Measurements from ENCODE around the gene H2AZ1. TPM values are rescaled to one million over a fixed set of nuclear protein-coding genes. Genes with fewer than 3 reads are reported as not detected.
A peak's percentile ranks its signal among the peaks of the same experiment; 100 is the strongest.

Gene H2AZ1
- total RNA-seq, 6 experiments from 2014 or later, result 28.8 to 122 (median 42.9) TPM

DNA sequence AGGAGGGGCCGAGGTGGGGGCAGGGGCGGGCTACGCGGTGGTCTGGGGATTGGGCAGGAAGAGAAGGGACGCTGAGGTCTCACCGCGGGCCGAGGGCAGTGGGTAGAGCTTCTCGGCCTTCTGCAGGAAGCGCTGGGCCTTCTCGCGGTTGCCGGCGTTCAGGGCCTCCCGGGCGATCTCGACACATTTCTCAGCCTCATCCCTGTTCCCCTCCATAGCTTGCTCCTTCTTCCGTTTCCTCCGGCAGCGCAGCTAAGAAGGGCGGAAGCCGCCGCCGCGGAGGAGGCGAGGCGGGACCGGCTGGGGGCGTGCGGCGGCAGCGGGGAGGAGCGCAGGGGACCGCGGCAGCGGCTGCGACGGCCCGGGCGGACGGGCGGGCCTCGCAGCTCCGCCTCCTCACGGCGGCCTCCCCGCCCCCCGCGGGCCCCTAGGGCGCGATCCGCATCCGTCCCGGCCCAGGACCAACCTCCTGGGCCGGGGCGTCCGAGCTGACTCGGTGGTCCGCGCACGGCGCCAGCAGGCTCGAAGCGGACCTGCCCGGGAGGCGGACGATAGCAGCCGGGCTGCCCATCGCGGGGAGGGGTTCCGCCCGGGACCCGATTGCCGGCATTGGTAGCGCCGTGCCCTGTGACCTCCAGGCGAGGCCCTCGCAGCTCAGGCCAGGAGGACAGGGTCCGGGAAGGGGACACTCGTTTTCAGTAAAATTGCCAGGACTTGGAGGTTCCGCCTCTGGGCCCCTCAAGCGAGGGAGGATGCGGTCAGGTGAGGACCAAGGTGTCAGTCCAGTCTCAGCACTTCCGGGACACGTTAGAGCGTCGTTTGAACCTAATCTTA, 3.5 kb downstream of the H2AZ1 start, which contains the start of gene DNAJB14:
TSS of gene DNAJB14 (minus strand) at position 263 of the 834 bp plus-strand sequence. CDS start at position 216, 47 bp downstream.
- TF ChIP-seq, protein P1, sequence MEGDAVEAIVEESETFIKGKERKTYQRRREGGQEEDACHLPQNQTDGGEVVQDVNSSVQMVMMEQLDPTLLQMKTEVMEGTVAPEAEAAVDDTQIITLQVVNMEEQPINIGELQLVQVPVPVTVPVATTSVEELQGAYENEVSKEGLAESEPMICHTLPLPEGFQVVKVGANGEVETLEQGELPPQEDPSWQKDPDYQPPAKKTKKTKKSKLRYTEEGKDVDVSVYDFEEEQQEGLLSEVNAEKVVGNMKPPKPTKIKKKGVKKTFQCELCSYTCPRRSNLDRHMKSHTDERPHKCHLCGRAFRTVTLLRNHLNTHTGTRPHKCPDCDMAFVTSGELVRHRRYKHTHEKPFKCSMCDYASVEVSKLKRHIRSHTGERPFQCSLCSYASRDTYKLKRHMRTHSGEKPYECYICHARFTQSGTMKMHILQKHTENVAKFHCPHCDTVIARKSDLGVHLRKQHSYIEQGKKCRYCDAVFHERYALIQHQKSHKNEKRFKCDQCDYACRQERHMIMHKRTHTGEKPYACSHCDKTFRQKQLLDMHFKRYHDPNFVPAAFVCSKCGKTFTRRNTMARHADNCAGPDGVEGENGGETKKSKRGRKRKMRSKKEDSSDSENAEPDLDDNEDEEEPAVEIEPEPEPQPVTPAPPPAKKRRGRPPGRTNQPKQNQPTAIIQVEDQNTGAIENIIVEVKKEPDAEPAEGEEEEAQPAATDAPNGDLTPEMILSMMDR (IDR thresholded peaks at IDR 0.05), result peak in 1 of 4 donors; percentile 23
- peak; percentile 71 for TF ChIP-seq POLR2A (IDR thresholded peaks at IDR 0.05)
- H3K9me3 ChIP-seq, result no peaks in the 10 kb centered on the region
- H3K27ac ChIP-seq, result peak within 1 kb of the TSS; percentile 77 to 85 (median 80)
- H3K4me3 ChIP-seq, result peak within 1 kb of the TSS; percentile 78 to 88 (median 88)
- intact Hi-C loops (cut with DNase I), result loop anchor here in 1 of 2 donors (10.0 kb wide), 1 partner anchor 52 kb away; the partner anchor contains the start of gene LAMTOR3
- ATAC-seq (peak; percentile 62 to 76 (median 70)), DNase-seq (peak; percentile 86 to 88 (median 87))
- peaks cover 0 to 18% (median 6%) of the 10 kb centered on the region in 4 donors for H3K4me1 ChIP-seq
- WGBS (ENCODE audit: insufficient coverage, low coverage, low lambda C conversion rate, missing lambda C conversion rate), result 0% methylated on average over 5 of the region's 87 CpGs
- no peaks in the 10 kb centered on the region for H3K27me3 ChIP-seq
- H3K36me3 ChIP-seq, result no peaks in the 10 kb centered on the region

DNA sequence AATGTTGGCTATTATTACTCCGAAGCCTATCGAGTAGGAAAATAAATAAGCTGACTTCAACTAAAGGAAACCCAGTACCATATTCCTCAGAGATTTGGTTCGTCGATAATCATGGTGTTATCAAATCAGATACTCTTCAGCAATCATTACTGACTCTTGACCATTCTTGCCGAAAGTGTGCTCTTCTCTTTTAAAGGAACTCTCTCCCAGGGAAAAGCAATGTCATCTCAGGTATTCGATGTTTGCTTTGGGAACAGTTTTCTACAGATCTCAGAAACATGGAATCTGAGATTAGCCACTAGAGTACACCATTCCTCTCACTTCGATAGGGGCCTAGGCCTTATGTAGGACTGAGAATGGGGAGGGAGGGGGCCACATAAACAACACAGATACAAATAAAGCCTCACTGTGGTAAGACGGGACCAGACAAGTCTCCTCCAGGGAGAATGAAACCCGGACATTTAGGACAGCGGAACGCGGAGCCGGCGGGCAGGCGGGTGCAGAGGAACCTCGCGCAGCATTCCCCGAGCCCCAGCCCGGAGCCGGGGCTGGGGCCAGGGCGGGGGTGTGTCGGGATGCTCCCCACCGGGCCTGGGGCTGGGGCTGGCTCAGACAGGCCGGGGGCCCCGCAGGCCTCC, 4.2 kb downstream of the H2AZ1 start:
- no peak for TF ChIP-seq POLR2A (IDR thresholded peaks at IDR 0.05)
- Histone ChIP-seq H3K4me1 (peaks cover 0 to 14% (median 6%) of the 10 kb centered on the region in 4 donors), H3K27ac (peak overlapping the region; percentile 77 to 85 (median 80)), H3K36me3 (no peaks in the 10 kb centered on the region), H3K9me3 (no peaks in the 10 kb centered on the region), H3K4me3 (peak overlapping the region; percentile 78 to 88 (median 88)), H3K27me3 (no peaks in the 10 kb centered on the region)
- WGBS (ENCODE audit: insufficient coverage, low coverage, low lambda C conversion rate, missing lambda C conversion rate), result 4% methylated on average over 12 of the region's 25 CpGs
- intact Hi-C loops (cut with DNase I), result loop anchor here in 1 of 2 donors (10.0 kb wide), 1 partner anchor 51 kb away; the partner anchor contains the start of gene LAMTOR3
- DNase-seq (no peak), ATAC-seq (peak; percentile 0 to 5 (median 2))

DNA sequence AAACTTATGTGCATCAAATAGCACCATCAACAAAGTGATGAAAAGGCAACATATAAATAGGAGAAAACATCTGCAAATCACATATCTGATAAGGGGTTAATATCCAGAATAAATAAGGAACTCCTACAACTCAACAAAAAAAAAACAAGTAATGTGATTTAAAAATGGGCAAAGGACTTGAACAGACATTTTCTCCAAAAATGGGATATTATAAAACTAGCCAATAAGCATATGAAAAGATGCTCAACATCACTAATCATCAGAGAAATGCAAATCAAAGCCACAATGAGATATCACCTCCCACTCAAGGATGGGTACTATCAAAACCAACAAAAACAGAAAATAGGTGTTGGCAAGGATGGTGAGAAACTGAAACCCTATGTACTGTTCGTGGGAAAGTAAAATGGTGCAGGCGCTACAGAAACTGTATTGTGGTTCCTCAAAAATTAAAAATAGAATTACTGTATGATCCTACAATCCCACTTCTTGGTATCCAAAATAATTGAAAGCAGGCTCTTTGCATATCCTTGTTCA, 6.1 kb downstream of the H2AZ1 start:
- intact Hi-C loops (cut with DNase I), result loop anchor here in 1 of 2 donors (10.0 kb wide), 1 partner anchor 49 kb away; the partner anchor contains the start of gene LAMTOR3

DNA sequence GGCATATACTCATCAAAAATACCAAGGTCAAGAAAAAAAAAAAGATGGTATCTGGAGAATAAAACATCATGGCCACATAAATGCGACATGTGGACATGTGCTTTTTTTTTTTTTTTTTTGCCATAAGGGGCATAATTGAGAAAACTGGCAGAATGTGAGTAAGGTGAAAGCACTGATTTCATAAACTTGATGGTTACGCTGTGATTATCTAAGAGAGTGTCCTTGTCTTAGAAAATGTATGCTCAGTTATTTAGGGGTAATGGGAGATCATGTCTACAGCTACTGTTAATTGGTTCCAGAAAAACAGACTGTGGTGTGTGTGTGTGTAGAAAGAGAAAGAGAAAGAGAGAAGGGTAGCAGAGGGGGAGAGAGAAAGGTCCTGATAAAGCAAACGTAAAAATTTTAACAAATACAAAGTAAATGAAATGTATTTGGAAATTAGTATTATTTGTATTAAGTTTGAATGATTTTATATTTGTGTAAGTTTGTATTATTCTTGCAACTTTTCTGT, 11.8 kb downstream of the H2AZ1 start:
- ATAC-seq (no peak), DNase-seq (no peak)
- peaks cover 0 to 3% (median 0%) of the 10 kb centered on the region in 4 donors for H3K9me3 ChIP-seq
- no peaks in the 10 kb centered on the region for H3K27me3 ChIP-seq
- H3K4me3 ChIP-seq, result no peak overlapping the region
- H3K27ac ChIP-seq, result no peak overlapping the region
- H3K36me3 ChIP-seq, result no peaks in the 10 kb centered on the region
- H3K4me1 ChIP-seq, result peaks cover 0 to 5% (median 0%) of the 10 kb centered on the region in 4 donors
- intact Hi-C loops (cut with DNase I), result no loop called here
- WGBS (ENCODE audit: insufficient coverage, low coverage, low lambda C conversion rate, missing lambda C conversion rate), result 89% methylated on average over 3 of the region's 3 CpGs
- no peak for TF ChIP-seq POLR2A (IDR thresholded peaks at IDR 0.05)
- TF ChIP-seq, protein P1 (IDR thresholded peaks at IDR 0.05), result no peak

More for the DNA sequence above, 6.1 kb downstream of the H2AZ1 start:
- no peaks in the 10 kb centered on the region for H3K9me3 ChIP-seq
- TF ChIP-seq, protein P1 (IDR thresholded peaks at IDR 0.05), result no peak
- TF ChIP-seq POLR2A (IDR thresholded peaks at IDR 0.05), result no peak
- no peak overlapping the region for H3K4me3 ChIP-seq
- no peaks in the 10 kb centered on the region for H3K36me3 ChIP-seq
- H3K4me1 ChIP-seq, result peaks cover 0 to 14% (median 5%) of the 10 kb centered on the region in 4 donors
- no peak for DNase-seq
- H3K27ac ChIP-seq, result no peak overlapping the region
- H3K27me3 ChIP-seq, result no peaks in the 10 kb centered on the region
- no peak for ATAC-seq
- 67% methylated on average over 1 of the region's 2 CpGs for WGBS (ENCODE audit: insufficient coverage, low coverage, low lambda C conversion rate, missing lambda C conversion rate)

All from right lobe of liver (tissue), 6 donors.